Activated CD8-positive, alpha-beta T cell treated with anti-CD3 and anti-CD28 coated beads, Interleukin-2, amount 10 ng/mL, durations not matched to agents 7 days and 5 days (primary cell): ENCODE results near the gene PLEKHN1. TPM values are rescaled to one million over a fixed set of nuclear protein-coding genes. Genes with fewer than 3 reads are reported as not detected.

ENCODE experiments used
- ATAC-seq: fragments of 150-1000 bp; cut with Tn5 transposase; one replicate; pipeline ENCODE4 v1.10.0; 2021; ENCODE audit warnings: moderate library complexity
- CTCF ChIA-PET: fragments of 350-600 bp; sonication (Branson Sonifier 250); formaldehyde crosslinking; loops from one replicate; lab custom pipeline; 2021; ENCODE audit warnings: antibody characterized with exemption; lab: Charles Lee
- POLR2A ChIA-PET: fragments of 350-600 bp; sonication (Branson Sonifier 250); formaldehyde crosslinking; loops from one replicate; lab custom pipeline; 2021; ENCODE audit warnings: antibody characterized with exemption; lab: Charles Lee
- DNase-seq: peaks from one replicate; pipeline ENCODE4 v3.0.0-alpha.2; 2020
- H3K27ac Mint-ChIP-seq: one replicate; pipeline ENCODE4 v1.8.0; 2021; ENCODE audit warnings: mild to moderate bottlenecking, mixed read lengths
- H3K27me3 Mint-ChIP-seq: one replicate; pipeline ENCODE4 v1.8.0; 2021; ENCODE audit warnings: low read depth, mixed read lengths
- H3K36me3 Mint-ChIP-seq: one replicate; pipeline ENCODE4 v1.8.0; 2021; ENCODE audit warnings: low read depth, mixed read lengths
- H3K4me1 Mint-ChIP-seq: one replicate; pipeline ENCODE4 v1.8.0; 2021; ENCODE audit warnings: low read depth, mixed read lengths
- H3K4me3 Mint-ChIP-seq: one replicate; pipeline ENCODE4 v1.8.0; 2021; ENCODE audit warnings: mild to moderate bottlenecking, mixed read lengths
- H3K9me3 Mint-ChIP-seq: one replicate; pipeline ENCODE4 v1.8.0; 2022; ENCODE audit warnings: mixed read lengths; ENCODE audit not compliant: insufficient read depth
- total RNA-seq, 2 experiments: library from RNA; stranded (reverse); gene quantifications; one replicate each; pipeline ENCODE4 v1.2.3, GENCODE V29; 2021

PLEKHN1 gene
- total RNA-seq, 2 experiments from 2014 or later = 1.7 to 2.2 TPM

DNA sequence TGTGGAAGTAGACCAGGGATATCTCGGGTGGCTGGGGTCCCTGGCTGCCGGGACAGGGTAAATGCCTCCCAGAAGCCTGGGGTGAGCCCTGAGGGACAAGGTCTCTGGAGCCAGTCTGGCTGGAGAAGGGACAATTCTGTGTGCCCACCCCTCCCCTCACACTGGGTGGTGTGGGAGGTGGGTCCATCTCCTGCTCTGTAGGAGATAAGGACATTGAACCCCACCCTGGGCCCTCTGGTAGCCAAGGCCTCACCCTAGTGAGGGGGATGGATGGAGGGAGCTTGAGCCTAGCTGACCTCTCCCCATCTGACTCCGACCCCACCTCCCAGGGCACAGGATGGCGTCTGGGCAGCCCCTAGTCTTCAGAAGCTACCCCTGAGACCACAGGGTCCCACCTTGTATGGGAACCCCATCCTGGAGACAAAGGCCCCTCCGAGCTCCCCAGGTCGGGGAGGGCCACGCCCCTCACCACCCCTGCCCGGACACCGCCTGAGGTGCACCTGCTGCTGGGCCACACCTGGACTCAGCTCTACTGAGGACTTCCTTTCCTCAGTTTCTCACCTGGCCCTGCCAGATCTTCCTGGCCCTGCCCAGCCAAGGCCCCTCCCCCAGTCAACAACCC is 58.0 kb downstream of the PLEKHN1 start:
- DNase-seq = no peak
- peaks cover 4% of the 10 kb centered on the region for H3K27me3 Mint-ChIP-seq
- H3K4me1 Mint-ChIP-seq = peaks cover 12% of the 10 kb centered on the region
- ATAC-seq = no peak
- H3K4me3 Mint-ChIP-seq = no peak overlapping the region
- POLR2A ChIA-PET = no interaction called here
- no peaks in the 10 kb centered on the region for H3K36me3 Mint-ChIP-seq
- no peaks in the 10 kb centered on the region for H3K9me3 Mint-ChIP-seq
- CTCF ChIA-PET = interaction anchor here (1.3 to 1.9 kb wide), 2 partner anchors 17 to 40 kb away, joined by 3 to 5 read pairs; no protein-coding TSS in a partner anchor
- H3K27ac Mint-ChIP-seq = no peak overlapping the region

DNA sequence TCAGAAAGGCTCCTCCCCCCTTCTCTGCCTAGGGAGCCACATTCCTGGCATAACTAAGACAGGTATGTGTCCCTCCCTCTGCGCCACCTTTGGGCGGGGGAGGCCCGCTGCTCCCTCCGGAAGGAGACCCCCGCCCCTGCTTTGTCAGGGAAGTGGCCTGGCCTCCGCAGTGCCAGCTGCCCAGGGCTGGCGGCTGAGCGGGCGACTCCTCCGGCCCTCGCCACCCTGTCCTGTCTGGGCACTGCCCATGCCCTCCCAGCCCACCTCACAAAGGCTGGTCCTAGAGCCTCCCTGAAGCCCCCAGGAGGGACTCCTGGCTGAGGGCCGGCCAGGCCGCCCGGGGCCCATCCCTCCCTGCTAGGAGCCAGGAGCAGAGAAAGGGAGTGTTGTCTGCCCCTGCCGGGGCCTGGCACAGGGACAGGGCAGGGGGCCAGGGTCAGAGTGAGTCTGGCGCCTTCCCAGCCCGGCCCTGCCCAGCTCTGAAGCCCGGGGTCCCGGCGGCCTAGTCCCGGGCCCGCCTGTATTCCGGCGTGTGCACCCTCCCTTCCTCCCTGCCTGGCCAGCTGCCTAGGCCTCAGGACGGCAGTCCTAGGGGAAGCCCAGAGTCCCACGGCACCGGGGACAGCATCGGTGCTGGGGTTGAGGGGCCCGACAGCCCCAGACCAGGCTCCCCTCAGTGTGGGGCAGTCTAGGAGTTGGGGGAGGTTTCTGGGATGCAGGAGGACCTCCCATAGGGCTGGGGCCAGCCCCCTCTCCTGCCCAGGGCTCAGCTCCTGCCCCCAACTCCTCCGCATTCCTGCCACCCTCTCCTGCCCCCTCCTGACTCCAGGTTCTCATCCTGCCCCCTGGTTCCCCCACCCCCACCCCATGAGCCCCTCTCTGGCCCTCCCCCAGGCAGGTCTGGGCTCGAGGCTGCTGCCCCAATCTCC is 58.8 kb downstream of the PLEKHN1 start:
- Mint-ChIP-seq H3K36me3 (no peaks in the 10 kb centered on the region), H3K4me1 (peaks cover 12% of the 10 kb centered on the region), H3K4me3 (no peak overlapping the region), H3K9me3 (no peaks in the 10 kb centered on the region), H3K27ac (no peak overlapping the region), H3K27me3 (peaks cover 4% of the 10 kb centered on the region)
- ChIA-PET POLR2A (no interaction called here), CTCF (no interaction called here)
- no peak for DNase-seq
- ATAC-seq = no peak

Other genes starting within 250 kb of the PLEKHN1 start
- gene SAMD11, start 42.6 kb upstream of the PLEKHN1 start, total RNA-seq = not detected
- gene NOC2L, start 7.2 kb upstream of the PLEKHN1 start, total RNA-seq = 10 to 100 TPM; 61.7 to 68.7 TPM
- gene KLHL17, start 5.9 kb upstream of the PLEKHN1 start, total RNA-seq = 10 to 100 TPM; 24.4 to 27.7 TPM
- not detected for gene PERM1, start 15.6 kb downstream of the PLEKHN1 start, total RNA-seq
- under 1 TPM; 0.45 to 0.50 TPM for gene HES4, start 33.6 kb downstream of the PLEKHN1 start, total RNA-seq
- 100 to 1,000 TPM; 385 to 413 TPM for gene ISG15, start 47.0 kb downstream of the PLEKHN1 start, total RNA-seq
- 10 to 100 TPM; 12.4 to 14.6 TPM for gene AGRN, start 53.6 kb downstream of the PLEKHN1 start, total RNA-seq
- gene RNF223, start 107.8 kb downstream of the PLEKHN1 start, total RNA-seq = not detected
- 10 to 100 TPM; 24.5 to 26.8 TPM for gene C1orf159, start 149.6 kb downstream of the PLEKHN1 start, total RNA-seq
- under 1 TPM; 0.63 to 0.90 TPM for gene TTLL10, start 207.4 kb downstream of the PLEKHN1 start, total RNA-seq
- 10 to 100 TPM; 17.5 to 18.8 TPM for gene TNFRSF18, start 240.1 kb downstream of the PLEKHN1 start, total RNA-seq
- gene TNFRSF4, start 247.7 kb downstream of the PLEKHN1 start, total RNA-seq = 1 to 10 TPM; 1.6 to 2.9 TPM